Right ventricle myocardium superior (tissue), 1 donor: ENCODE measurements around the gene TWNK. TPM values are rescaled to one million over a fixed set of nuclear protein-coding genes. Genes with fewer than 3 reads are reported as not detected.
"Not testable (repeated sequence)": the region's sequence is repeated elsewhere in the genome, so short reads cannot be mapped to it uniquely, and the experiment has no call there.

Source experiments
- ATAC-seq: fragments of 200-7000 bp; cut with Tn5 transposase; one replicate; pipeline ENCODE4 v1.9.1; 2020; ENCODE audit warnings: mild to moderate bottlenecking; ENCODE audit not compliant: poor library complexity
- DNase-seq: peaks from one replicate; pipeline ENCODE4 v3.0.0-alpha.2; 2020
- intact Hi-C: fragments of 100-400 bp; cut with DNase I; formaldehyde crosslinking; loops from one replicate; pipeline ENCODE4 v1.11.2; 2022
- total RNA-seq: library from RNA; stranded (reverse); fragmentation: NEBNext Ultra II Directional; extraction: Animal tissue kit (Norgen Biotek cat#: 25700); gene quantifications from one replicate; pipeline ENCODE4 v1.2.1, GENCODE V29; 2021
- donor health status: DM: no; HTN: yes; CAD: no; lungs with severe emphysema.

The TWNK gene
- total RNA-seq, 1 donor from 2014 or later, result 6.4 TPM

DNA sequence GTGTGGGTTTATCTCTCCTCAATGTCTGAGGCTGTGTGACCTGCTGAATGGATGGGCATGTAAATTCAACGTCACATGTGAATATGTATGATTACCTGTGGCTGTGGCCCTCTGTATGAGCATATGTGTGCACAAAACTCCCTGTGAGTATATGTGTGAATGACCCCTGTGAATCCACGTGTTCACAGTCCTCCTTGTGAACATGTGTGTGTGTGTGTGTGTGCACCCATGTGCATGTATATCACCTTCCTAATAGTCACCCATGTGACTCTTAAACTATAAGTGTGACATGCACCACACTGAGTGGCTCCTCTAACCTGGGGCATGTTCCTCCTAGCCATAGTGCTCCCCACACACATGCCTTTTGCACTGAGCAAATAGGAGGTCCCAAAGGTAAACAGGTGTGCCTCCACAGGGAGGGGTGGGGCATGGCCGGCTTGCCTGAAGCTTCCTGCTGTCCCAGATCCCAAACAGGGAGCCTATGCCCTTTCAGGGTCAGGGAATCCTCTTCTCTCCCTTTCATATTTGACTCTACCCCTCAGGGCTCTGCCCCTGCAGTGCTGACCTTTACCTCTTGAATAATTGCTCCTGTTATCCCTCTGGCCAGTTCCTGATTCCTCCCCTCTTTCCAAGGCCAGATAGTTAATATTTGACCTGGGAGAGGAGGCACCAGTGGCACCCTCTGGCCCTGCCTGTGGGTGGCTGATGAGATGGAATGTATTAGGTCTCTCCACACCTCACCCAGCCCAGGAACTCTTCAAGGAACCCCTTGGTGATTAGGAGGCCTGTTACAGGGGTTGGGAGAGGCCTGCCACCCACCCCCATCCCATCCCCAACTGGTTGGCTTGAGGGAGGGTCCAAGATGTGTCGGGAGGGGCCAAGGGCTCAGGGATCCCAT lies 16.2 kb upstream of the TWNK start:
- ATAC-seq, result no peak
- intact Hi-C loops, result no loop called here
- DNase-seq, result no peak

DNA sequence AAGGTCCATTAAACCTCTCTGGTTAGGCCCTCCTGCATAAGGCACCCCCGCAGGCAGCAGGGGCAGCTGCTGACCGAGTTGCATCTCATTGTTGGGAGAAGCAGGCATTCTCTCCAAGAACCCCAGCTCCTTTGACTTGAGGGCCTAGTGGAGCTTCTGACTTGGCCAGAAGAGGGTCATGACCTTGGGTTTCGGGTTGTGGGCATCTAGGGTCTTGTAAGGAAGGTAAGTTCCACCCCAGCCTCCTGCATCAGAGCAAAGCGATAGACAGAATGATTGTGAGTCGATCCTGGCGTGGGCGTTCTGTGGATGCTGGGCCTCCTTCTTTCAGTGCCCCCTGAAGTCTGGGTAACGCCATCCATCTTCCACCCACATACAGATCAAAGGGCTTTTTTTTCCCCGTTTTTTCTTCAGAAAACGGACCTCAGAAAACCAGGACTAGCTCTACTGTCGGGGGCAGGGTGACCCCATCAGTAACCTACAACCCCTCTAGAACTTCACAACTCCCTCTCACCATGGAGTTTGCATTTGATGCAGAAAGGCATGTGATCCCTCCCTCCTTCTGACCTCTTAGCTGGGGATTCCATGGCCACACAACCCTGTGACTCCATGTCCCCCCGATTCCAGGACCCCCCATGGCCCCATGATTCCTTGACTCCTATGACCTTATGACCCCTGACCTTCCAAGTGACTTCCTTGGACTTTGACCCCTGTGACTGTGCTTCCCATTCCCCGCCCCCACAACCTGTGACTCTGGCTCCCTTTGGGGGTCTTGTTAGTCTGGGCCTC lies 15.0 kb upstream of the TWNK start:
- DNase-seq, result no peak
- no peak for ATAC-seq
- intact Hi-C loops, result no loop called here

DNA sequence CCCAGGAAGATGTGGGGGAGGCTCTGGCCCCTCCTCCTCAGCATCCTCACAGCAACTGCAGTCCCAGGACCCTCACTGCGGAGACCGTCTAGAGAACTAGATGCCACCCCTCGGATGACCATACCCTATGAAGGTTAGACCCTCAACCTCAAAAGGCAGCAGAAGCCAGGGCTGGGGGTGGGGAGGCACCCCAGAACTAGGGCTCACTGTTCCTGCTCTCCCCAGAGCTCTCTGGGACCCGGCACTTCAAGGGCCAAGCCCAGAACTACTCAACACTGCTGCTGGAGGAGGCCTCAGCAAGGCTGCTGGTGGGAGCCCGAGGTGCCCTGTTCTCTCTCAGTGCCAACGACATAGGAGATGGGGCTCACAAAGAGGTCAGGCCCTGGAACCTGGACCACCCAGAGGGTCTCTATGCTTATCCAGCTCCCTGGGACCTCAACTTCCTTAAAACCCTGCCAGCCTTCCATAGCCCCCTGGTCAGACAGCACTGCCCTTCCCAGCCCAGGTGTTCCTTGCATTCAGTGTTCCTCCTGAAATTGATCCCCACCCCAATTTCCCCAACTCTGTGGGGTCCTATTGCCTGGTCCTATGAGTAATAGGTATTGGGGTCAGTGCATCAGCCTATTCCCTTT lies 14.3 kb upstream of the TWNK start:
- intact Hi-C loops, result no loop called here
- ATAC-seq (no peak), DNase-seq (no peak)

GRCh38 chr10:100975397-100975796 lies 11.9 kb upstream of the TWNK start:
- ATAC-seq, DNase-seq, intact Hi-C loops: not testable (repeated sequence)

DNA sequence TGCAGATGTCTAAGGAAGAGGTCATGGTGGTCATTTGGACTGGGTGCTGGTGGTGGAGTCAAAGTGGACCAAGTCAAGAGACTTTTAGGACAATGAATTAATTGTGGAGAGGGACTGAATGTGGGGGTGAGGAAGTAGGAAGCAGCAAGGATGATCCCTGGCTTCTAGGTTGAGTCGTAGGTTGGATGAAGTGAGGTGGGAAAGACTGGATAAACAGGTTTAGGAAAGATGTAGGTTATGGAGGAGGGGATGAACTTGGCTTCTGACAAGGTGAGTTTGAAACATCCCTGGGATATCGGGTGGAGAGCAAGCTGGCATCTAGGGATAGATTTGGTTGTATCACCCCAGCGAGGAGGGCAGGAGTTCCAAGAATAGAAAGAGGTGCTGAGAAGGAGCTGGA lies 10.4 kb upstream of the TWNK start:
- no peak for DNase-seq
- intact Hi-C loops, result no loop called here

DNA sequence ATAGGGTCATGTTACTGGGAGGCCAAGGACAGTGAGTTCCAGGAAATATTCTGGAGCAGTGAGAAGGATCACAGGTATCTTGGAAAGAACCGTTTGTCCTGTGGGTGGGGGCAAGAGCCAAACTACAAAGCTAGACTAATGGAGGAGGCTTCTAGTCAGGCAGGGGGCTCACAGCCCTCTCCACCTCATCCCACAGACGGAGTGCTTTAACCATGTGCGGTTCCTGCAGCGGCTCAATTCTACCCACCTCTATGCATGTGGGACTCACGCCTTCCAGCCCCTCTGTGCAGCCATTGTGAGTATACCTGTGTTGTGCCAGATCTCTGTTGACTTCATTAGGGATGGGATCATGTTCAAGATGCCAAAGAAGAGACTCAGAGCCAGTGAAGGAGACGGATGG lies 9.9 kb upstream of the TWNK start:
- ATAC-seq, result no peak
- DNase-seq, result no peak
- intact Hi-C loops, result no loop called here

More for the DNA sequence above, 10.4 kb upstream of the TWNK start:
- ATAC-seq, result no peak

GRCh38 chr10:100978121-100978900 lies 9.0 kb upstream of the TWNK start:
- ATAC-seq, result no peak
- DNase-seq, result no peak
- intact Hi-C loops, result no loop called here

DNA sequence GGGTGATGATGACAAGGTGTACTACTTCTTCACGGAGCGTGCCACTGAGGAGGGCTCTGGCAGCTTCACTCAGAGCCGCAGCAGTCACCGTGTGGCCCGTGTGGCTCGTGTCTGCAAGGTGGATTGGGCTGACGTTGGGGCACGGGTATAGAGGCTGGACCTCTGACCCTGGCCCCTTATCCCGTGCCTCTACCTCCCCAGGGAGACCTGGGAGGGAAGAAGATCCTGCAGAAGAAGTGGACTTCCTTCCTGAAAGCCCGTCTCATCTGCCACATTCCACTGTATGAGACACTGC lies 8.5 kb upstream of the TWNK start:
- DNase-seq (no peak), ATAC-seq (no peak)
- intact Hi-C loops, result no loop called here

GRCh38 chr10:100979791-100980272 lies 7.5 kb upstream of the TWNK start:
- intact Hi-C loops, result no loop called here
- no peak for ATAC-seq
- no peak for DNase-seq

- ATAC-seq, result no peak
- no peak for DNase-seq
- intact Hi-C loops, result no loop called here
Measured at GRCh38 chr10:100980311-100980710, 7.0 kb upstream of the TWNK start.

DNA sequence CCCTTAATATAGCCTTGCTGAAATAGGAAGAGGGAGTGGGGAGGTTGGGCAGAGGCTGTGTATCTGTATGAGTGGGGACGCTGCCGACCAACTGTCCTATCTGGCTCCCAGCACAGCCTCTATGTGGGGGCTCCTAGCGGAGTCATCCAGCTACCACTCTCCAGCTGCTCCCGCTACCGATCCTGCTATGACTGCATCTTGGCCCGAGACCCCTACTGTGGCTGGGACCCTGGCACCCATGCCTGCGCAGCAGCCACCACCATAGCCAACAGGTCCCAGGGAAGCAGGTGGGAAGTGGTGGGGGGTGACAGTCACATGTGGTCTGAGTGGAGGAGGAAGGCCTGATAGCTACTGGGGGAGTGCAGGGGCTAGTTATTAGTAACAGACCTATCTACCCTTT lies 6.6 kb upstream of the TWNK start:
- no peak for DNase-seq
- no peak for ATAC-seq
- intact Hi-C loops, result no loop called here

- intact Hi-C loops, result no loop called here
- ATAC-seq (no peak), DNase-seq (no peak)
Measured at GRCh38 chr10:100981178-100981772, 6.1 kb upstream of the TWNK start.

DNA sequence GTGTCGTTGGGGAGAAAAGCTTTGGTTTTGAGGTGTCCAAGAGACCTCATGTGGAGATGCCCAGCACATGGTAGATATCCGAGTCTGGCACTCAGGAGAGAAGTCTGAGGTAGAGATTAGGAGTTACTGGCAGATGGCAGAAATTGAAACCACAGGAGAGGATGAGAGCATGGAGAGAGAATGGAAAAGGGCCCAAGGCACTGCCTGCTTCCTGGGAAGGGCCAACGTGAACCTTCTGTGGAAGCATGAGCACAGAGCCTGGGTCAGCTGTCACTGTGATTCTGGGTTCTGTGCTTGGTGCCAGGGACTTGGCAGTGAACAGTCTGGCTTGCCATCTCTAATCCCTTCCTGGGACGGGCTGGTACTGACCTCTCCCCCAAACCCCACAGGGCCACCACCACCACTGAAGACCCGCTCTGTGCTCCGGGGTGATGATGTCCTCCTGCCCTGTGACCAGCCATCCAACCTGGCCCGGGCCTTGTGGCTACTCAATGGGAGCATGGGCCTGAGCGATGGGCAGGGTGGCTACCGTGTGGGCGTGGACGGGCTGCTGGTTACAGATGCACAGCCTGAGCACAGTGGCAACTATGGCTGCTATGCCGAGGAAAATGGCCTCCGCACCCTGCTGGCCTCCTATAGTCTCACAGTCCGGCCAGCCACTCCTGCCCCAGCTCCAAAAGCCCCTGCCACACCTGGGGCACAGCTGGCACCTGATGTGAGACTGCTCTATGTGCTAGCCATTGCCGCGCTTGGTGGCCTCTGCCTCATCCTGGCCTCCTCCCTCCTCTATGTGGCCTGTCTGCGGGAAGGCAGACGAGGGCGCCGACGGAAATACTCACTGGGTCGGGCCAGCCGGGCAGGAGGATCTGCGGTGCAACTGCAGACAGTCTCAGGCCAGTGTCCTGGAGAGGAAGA lies 4.2 kb upstream of the TWNK start:
- DNase-seq (no peak), ATAC-seq (no peak)
- intact Hi-C loops, result no loop called here

DNA sequence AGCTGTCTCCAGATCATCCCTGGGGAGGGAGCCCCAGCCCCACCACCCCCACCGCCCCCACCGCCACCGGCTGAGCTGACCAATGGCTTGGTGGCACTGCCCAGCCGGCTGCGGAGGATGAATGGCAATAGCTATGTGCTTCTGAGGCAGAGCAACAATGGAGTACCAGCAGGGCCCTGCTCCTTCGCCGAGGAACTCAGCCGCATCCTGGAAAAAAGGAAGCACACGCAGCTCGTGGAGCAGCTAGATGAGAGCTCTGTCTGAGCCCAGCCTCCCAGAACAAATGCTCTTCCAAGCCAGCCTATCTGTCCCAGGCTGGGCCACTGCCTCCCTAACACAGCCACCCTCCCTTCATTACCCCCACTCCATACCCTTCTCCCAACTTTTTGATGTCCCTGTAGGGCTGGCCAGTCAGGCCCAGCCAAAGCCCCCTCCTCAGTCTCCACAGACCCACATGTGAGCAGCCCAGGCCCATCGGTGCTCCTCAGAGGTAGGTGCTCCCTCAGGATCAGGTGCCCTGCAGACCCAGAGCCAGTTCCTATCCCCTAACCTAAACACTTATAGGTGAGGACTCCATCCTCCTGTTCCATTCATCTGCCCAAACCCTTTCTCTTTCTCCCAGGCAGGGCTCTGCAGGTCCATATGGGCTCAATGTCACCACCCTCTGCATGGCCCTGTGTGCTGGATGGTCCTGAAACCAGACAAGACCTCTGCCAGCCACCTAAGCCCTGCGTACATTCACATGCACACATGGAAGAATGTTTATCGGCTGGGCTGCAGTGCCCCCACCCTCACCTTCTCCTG lies 3.3 kb upstream of the TWNK start:
- ATAC-seq (no peak), DNase-seq (no peak)
- intact Hi-C loops, result no loop called here

- intact Hi-C loops, result no loop called here
- DNase-seq, result no peak
- no peak for ATAC-seq
Measured at GRCh38 chr10:100984672-100985177, 2.6 kb upstream of the TWNK start.

- intact Hi-C loops, result no loop called here
- ATAC-seq, result no peak
- no peak for DNase-seq
Measured at GRCh38 chr10:100985336-100985735, 2.0 kb upstream of the TWNK start.

DNA sequence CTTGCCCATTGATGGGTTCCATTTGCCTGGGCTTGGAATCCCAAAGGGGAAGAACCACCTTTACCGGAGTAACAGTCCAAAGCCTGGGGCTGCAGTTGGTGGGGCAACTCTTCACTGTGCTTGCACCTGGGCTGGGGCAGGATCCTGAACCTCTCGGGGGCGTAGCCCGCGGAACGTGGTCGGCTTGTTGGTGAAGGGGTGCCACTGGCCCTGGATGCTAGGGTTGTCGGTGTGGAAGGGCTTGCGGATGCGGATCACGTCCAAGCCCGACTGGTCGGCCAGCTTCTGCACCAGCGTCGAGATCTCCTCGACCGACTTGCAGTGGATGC lies 756 bp upstream of the TWNK start:
- ATAC-seq (no peak), DNase-seq (no peak)
- intact Hi-C loops, result no loop called here
